H9 (cell line): ENCODE data around the gene FUZ. TPM values are rescaled to one million over a fixed set of nuclear protein-coding genes. Genes with fewer than 3 reads are reported as not detected.

Experiments
- DNase-seq: peaks from one replicate; pipeline ENCODE4 v3.0.0-alpha.2; 2017
- H2AFZ ChIP-seq: one replicate; pipeline ENCODE4 v1.6.1; 2013; ENCODE audit warnings: mild to moderate bottlenecking, low read length, control low read depth, moderate library complexity
- H2AK5ac ChIP-seq: 2 replicates; pipeline ENCODE4 v1.6.1; 2013; ENCODE audit warnings: low read length, control low read depth, mixed read lengths; ENCODE audit not compliant: insufficient read length
- H2BK120ac ChIP-seq: one replicate; pipeline ENCODE4 v1.6.1; 2013; ENCODE audit warnings: low read depth, mild to moderate bottlenecking, low read length, control low read depth, inconsistent platforms; ENCODE audit not compliant: poor library complexity, severe bottlenecking
- H2BK12ac ChIP-seq: 2 replicates; pipeline ENCODE4 v1.6.1; 2013; ENCODE audit warnings: low read length, control low read depth, mixed read lengths, low read depth; ENCODE audit not compliant: insufficient read length
- H2BK15ac ChIP-seq: 2 replicates; pipeline ENCODE4 v1.6.1; 2013; ENCODE audit warnings: low read depth, low read length, control low read depth
- H2BK20ac ChIP-seq: one replicate; pipeline ENCODE4 v1.6.1; 2013; ENCODE audit warnings: low read depth, mild to moderate bottlenecking, low read length, control low read depth, inconsistent platforms; ENCODE audit not compliant: poor library complexity, severe bottlenecking
- H2BK5ac ChIP-seq: 2 replicates; pipeline ENCODE4 v1.6.1; 2013; ENCODE audit warnings: low read length, control low read depth, mixed read lengths; ENCODE audit not compliant: insufficient read length
- H3K14ac ChIP-seq: 2 replicates; pipeline ENCODE4 v1.6.1; 2013; ENCODE audit warnings: low read length, control low read depth; ENCODE audit not compliant: insufficient read depth
- H3K18ac ChIP-seq: 2 replicates; pipeline ENCODE4 v1.6.1; 2013; ENCODE audit warnings: low read depth, mild to moderate bottlenecking, mixed read lengths, low read length, control low read depth; ENCODE audit not compliant: insufficient read length
- H3K23ac ChIP-seq: 2 replicates; pipeline ENCODE4 v1.6.1; 2013; ENCODE audit warnings: low read length, control low read depth, mixed read lengths, low read depth; ENCODE audit not compliant: insufficient read length
- H3K23me2 ChIP-seq: 2 replicates; pipeline ENCODE4 v1.6.1; 2013; ENCODE audit warnings: low read depth, mild to moderate bottlenecking, mixed read lengths, low read length, control low read depth; ENCODE audit not compliant: insufficient read length, poor library complexity, severe bottlenecking
- H3K27ac ChIP-seq: 2 replicates; pipeline ENCODE4 v1.5.1; 2013; ENCODE audit warnings: low read length, control low read depth, mixed read lengths, low read depth; ENCODE audit not compliant: insufficient read length
- H3K27me3 ChIP-seq: 2 replicates; pipeline ENCODE4 v1.6.1; 2013; ENCODE audit warnings: low read length, control low read depth, inconsistent platforms; ENCODE audit not compliant: insufficient read depth
- H3K4ac ChIP-seq: 2 replicates; pipeline ENCODE4 v1.6.1; 2013; ENCODE audit warnings: low read depth, mild to moderate bottlenecking, control low read depth, inconsistent platforms, low read length, moderate library complexity
- H3K4me1 ChIP-seq: 2 replicates; pipeline ENCODE4 v1.6.1; 2013; ENCODE audit warnings: low read length, control low read depth, inconsistent platforms; ENCODE audit not compliant: insufficient read depth
- H3K4me2 ChIP-seq: 2 replicates; pipeline ENCODE4 v1.6.1; 2013; ENCODE audit warnings: low read length, control low read depth, mixed read lengths; ENCODE audit not compliant: insufficient read length, insufficient read depth
- H3K56ac ChIP-seq: 2 replicates; pipeline ENCODE4 v1.6.1; 2013; ENCODE audit warnings: low read depth, mild to moderate bottlenecking, mixed read lengths, low read length, control low read depth; ENCODE audit not compliant: insufficient read length
- H3K79me1 ChIP-seq: 2 replicates; pipeline ENCODE4 v1.6.1; 2013; ENCODE audit warnings: low read depth, mild to moderate bottlenecking, moderate library complexity, low read length, control low read depth, inconsistent platforms; ENCODE audit not compliant: insufficient read depth, poor library complexity, severe bottlenecking
- H3K79me2 ChIP-seq: 2 replicates; pipeline ENCODE4 v1.6.1; 2013; ENCODE audit warnings: low read length, control low read depth, inconsistent platforms; ENCODE audit not compliant: insufficient read depth
- H3K9ac ChIP-seq: 2 replicates; pipeline ENCODE4 v1.6.1; 2013; ENCODE audit warnings: low read length, control low read depth, mixed read lengths; ENCODE audit not compliant: insufficient read length; ENCODE audit errors: extremely low read depth
- H3K9me3 ChIP-seq: one replicate; pipeline ENCODE4 v1.6.1; 2013; ENCODE audit warnings: low read depth, low read length, inconsistent platforms; ENCODE audit not compliant: control insufficient read depth
- H3T11ph ChIP-seq: one replicate; pipeline ENCODE4 v1.6.1; 2013; ENCODE audit warnings: mild to moderate bottlenecking, low read length, control low read depth, inconsistent platforms
- H4K20me1 ChIP-seq: one replicate; pipeline ENCODE4 v1.6.1; 2013; ENCODE audit not compliant: control insufficient read depth, insufficient read length, insufficient read depth
- H4K5ac ChIP-seq: 2 replicates; pipeline ENCODE4 v1.6.1; 2013; ENCODE audit warnings: low read depth, mild to moderate bottlenecking, mixed read lengths, low read length, control low read depth; ENCODE audit not compliant: insufficient read length
- H4K8ac ChIP-seq: replicated peaks from 2 replicates; pipeline ENCODE4 v1.6.1; 2013; ENCODE audit warnings: low read length, control low read depth, mixed read lengths, low read depth; ENCODE audit not compliant: insufficient read length
- H4K91ac ChIP-seq: 2 replicates; pipeline ENCODE4 v1.6.1; 2013; ENCODE audit warnings: low read depth, mild to moderate bottlenecking, moderate library complexity, mixed read lengths, low read length, control low read depth; ENCODE audit not compliant: insufficient read length
- H3K27ac Mint-ChIP-seq, 3 experiments: 2 replicates in 2 of 3; 3 replicates in 1 of 3; pipeline ENCODE4 v1.8.0; 2020 to 2021; ENCODE audit warnings: mixed read lengths in 3 of 3, mild to moderate bottlenecking in 1 of 3, moderate library complexity in 1 of 3
- H3K27me3 Mint-ChIP-seq: 2 replicates; pipeline ENCODE4 v1.8.0; 2021; ENCODE audit warnings: low read depth, mild to moderate bottlenecking, moderate library complexity, mixed read lengths
- H3K36me3 Mint-ChIP-seq, 3 experiments: 2 replicates in 2 of 3; 3 replicates in 1 of 3; pipeline ENCODE4 v1.8.0; 2020 to 2021; ENCODE audit warnings: low read depth in 3 of 3, mixed read lengths in 3 of 3; ENCODE audit not compliant: insufficient read depth in 1 of 3
- H3K4me1 Mint-ChIP-seq, 2 experiments: 2 replicates each; pipeline ENCODE4 v1.8.0; 2020; ENCODE audit warnings: mixed read lengths in 2 of 2
- H3K4me3 Mint-ChIP-seq, 2 experiments: 2 replicates in 1 of 2; 3 replicates in 1 of 2; pipeline ENCODE4 v1.8.0; 2020 to 2021; ENCODE audit warnings: mild to moderate bottlenecking in 2 of 2, mixed read lengths in 2 of 2, moderate library complexity in 1 of 2
- H3K9me3 Mint-ChIP-seq, 2 experiments: 2 replicates in 1 of 2; 3 replicates in 1 of 2; pipeline ENCODE4 v1.8.0; 2020; ENCODE audit warnings: mild to moderate bottlenecking in 2 of 2, mixed read lengths in 2 of 2, moderate library complexity in 1 of 2
- CTCF ChIP-seq: fragments of 200-600 bp; sonication (generic); conservative IDR thresholded peaks from 3 replicates; pipeline ENCODE4 v1.8.0; 2021; ENCODE audit warnings: antibody characterized with exemption, mild to moderate bottlenecking
- WGBS: extraction: QIAGEN DNeasy Blood & Tissue Kit; methylation state at CpG from one replicate; pipeline ENCODE4 v1.1.7; 2013; ENCODE audit warnings: missing lambda C conversion rate, low lambda C conversion rate, mixed read lengths; ENCODE audit not compliant: insufficient read length; ENCODE audit errors: extremely low coverage; 5-methylcytosine and 5-hydroxymethylcytosine counted together
- total RNA-seq: library from RNA; stranded (reverse); gene quantifications from 2 replicates; pipeline ENCODE4 v1.2.1, GENCODE V29; 2021

Gene FUZ
- total RNA-seq, 1 experiment from 2014 or later = 25.1 TPM

- Histone ChIP-seq H2BK12ac (no peak overlapping the region), H3T11ph (no peak overlapping the region), H2AFZ (no peak overlapping the region), H4K8ac (no peak overlapping the region), H3K9ac (no peak overlapping the region), H3K79me1 (peaks cover 11% of the 10 kb centered on the region), H4K5ac (no peak overlapping the region), H2BK5ac (no peak overlapping the region), H3K9me3 (no peaks in the 10 kb centered on the region), H2BK120ac (no peak overlapping the region), H2AK5ac (no peak overlapping the region), H3K4me2 (no peak overlapping the region), H4K20me1 (peaks cover 6% of the 10 kb centered on the region), H3K27ac (no peak overlapping the region), H2BK20ac (no peak overlapping the region), H3K23me2 (peaks cover under 1% of the 10 kb centered on the region), H3K18ac (no peak overlapping the region), H4K91ac (no peak overlapping the region), H3K79me2 (peaks cover 9% of the 10 kb centered on the region; the same call in 1 of the 2 replicates), H3K56ac (no peak overlapping the region), H3K27me3 (no peaks in the 10 kb centered on the region), H3K4ac (no peak overlapping the region), H2BK15ac (no peak overlapping the region), H3K23ac (no peak overlapping the region), H3K4me1 (no peaks in the 10 kb centered on the region), H3K14ac (no peak overlapping the region; the same call in 1 of the 2 replicates)
- no CpG with 5 or more reads among the region's 26 CpGs for WGBS
- TF ChIP-seq CTCF = no peak
- Mint-ChIP-seq H3K27ac (peak overlapping the region in 1 of 3 experiments; percentile 80; a peak in 3 of 7 replicates), H3K9me3 (no peaks in the 10 kb centered on the region), H3K27me3 (peaks cover 2% of the 10 kb centered on the region; the same call in 1 of the 2 replicates), H3K4me1 (peaks cover 15 to 25% of the 10 kb centered on the region in 2 experiments), H3K36me3 (peaks cover 21 to 75% (median 68%) of the 10 kb centered on the region in 3 experiments), H3K4me3 (no peak overlapping the region)
- peak; percentile 48 for DNase-seq
Measured at GRCh38 chr19:49857061-49857837, 44.2 kb upstream of the FUZ start.
